WTC11 (cell line): ENCODE data around the gene TRIM40.

Source experiments
- ATF2 ChIP-seq: sonication (generic); formaldehyde crosslinking; IDR thresholded peaks from 2 replicates; pipeline ENCODE4 v1.8.1; 2022; ENCODE audit warnings: low read depth, missing genetic modification reagents, borderline replicate concordance
- CTCF ChIP-seq: fragments of 200-600 bp; IDR thresholded peaks from 2 replicates; pipeline ENCODE4 v1.8.0; 2022; ENCODE audit warnings: antibody characterized with exemption
- ZNF138 ChIP-seq: sonication (generic); formaldehyde crosslinking; conservative IDR thresholded peaks from 2 replicates; pipeline ENCODE4 v1.8.1; 2022; ENCODE audit warnings: mild to moderate bottlenecking, moderate library complexity, missing genetic modification reagents
- TF ChIP-seq, protein P1 (sequence below): fragments of 250-450 bp; sonication (Bioruptor Pico); IDR thresholded peaks from 2 replicates; pipeline ENCODE4 v1.9.0; 2021; ENCODE audit warnings: moderate library complexity, mild to moderate bottlenecking, inconsistent platforms, borderline replicate concordance
- TF ChIP-seq, protein P2 (sequence below): sonication (generic); formaldehyde crosslinking; IDR thresholded peaks from 2 replicates; pipeline ENCODE4 v1.8.0; 2022; ENCODE audit warnings: mild to moderate bottlenecking, missing genetic modification reagents
- TF ChIP-seq, protein P3 (sequence below): sonication (generic); formaldehyde crosslinking; IDR thresholded peaks from 2 replicates; pipeline ENCODE4 v1.8.0; 2022; ENCODE audit warnings: mild to moderate bottlenecking, missing genetic modification reagents

GRCh38 chr6:30163090-30163917 lies 27.4 kb downstream of the TRIM40 start, which contains the start of gene TRIM15:
- TF ChIP-seq CTCF, result no peak
- TF ChIP-seq, protein P1, sequence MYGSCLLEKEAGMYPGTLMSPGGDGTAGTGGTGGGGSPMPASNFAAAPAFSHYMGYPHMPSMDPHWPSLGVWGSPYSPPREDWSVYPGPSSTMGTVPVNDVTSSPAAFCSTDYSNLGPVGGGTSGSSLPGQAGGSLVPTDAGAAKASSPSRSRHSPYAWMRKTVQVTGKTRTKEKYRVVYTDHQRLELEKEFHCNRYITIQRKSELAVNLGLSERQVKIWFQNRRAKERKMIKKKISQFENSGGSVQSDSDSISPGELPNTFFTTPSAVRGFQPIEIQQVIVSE (CRISPR knock-in tag), result no peak
- TF ChIP-seq, protein P2, sequence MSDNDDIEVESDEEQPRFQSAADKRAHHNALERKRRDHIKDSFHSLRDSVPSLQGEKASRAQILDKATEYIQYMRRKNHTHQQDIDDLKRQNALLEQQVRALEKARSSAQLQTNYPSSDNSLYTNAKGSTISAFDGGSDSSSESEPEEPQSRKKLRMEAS (CRISPR knock-in tag), result no peak
- TF ChIP-seq ZNF138 (CRISPR knock-in tag), result no peak
- no peak for TF ChIP-seq ATF2 (CRISPR knock-in tag)
- TF ChIP-seq, protein P3, sequence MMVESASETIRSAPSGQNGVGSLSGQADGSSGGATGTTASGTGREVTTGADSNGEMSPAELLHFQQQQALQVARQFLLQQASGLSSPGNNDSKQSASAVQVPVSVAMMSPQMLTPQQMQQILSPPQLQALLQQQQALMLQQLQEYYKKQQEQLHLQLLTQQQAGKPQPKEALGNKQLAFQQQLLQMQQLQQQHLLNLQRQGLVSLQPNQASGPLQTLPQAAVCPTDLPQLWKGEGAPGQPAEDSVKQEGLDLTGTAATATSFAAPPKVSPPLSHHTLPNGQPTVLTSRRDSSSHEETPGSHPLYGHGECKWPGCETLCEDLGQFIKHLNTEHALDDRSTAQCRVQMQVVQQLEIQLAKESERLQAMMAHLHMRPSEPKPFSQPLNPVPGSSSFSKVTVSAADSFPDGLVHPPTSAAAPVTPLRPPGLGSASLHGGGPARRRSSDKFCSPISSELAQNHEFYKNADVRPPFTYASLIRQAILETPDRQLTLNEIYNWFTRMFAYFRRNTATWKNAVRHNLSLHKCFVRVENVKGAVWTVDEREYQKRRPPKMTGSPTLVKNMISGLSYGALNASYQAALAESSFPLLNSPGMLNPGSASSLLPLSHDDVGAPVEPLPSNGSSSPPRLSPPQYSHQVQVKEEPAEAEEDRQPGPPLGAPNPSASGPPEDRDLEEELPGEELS (CRISPR knock-in tag), result no peak
